ENCODE results near the gene SERTAD1.

Gene SERTAD1

DNA sequence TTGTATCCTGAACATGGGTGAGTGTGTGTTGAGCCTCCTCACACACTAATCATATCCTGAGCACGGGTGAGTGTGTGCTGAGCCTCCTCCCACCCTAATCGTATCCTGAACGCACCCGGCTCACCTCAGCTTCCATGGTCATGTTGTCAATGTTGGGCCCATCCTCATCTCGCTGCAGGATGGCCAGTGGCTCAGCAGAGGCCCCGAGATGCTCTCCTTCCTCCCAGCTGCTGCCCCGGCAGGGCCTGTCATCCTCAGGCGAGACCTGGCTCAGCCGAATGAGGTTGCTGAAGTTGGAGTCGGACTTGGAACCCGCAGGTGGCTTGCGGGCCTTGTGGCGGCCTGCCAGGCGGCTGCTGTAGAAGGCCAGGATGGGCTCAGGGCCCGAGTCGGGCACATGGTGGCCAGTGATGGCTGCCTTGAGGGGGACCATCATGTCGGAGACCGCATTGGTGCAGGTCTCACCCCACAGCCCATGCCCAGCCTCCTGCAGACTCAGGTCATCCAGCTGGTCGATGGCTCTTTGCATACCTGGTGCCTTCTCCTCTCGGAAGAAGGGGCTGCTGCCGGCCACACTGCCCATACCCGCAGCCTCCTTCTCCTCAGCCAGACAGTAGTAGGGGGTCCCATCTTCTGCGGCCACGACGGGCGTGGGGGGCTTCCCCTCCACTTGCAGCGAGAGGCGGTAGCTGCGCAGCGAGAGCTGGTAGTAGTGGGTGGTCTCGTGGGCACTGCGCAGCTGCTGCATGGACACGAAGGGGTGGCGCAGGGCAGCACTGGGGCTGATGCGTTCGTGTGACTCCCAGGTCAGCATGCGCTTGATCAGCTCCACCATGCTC, 45.4 kb downstream of the SERTAD1 start:
- Histone ChIP-seq H3K9ac (ENCODE audit: low read length) (no peak overlapping the region), H3K27me3 (replicated peaks; ENCODE audit: insufficient read depth, low read length) (peaks cover 17% of the 10 kb centered on the region), H3K9me3 (replicated peaks; ENCODE audit: insufficient read depth, low read length) (no peaks in the 10 kb centered on the region), H3K4me3 (ENCODE audit: low read length) (no peak overlapping the region), H3K36me3 (replicated peaks; ENCODE audit: insufficient read depth, low read length) (no peaks in the 10 kb centered on the region), H3K4me1 (ENCODE audit: low read length) (no peaks in the 10 kb centered on the region), H3K9me2 (replicated peaks; ENCODE audit: insufficient read depth, low read length) (no peaks in the 10 kb centered on the region), H3F3A (ENCODE audit: insufficient read depth, low read length) (no peaks in the 10 kb centered on the region), H3K79me2 (ENCODE audit: low read length) (no peaks in the 10 kb centered on the region), H4K20me1 (ENCODE audit: insufficient read depth, low read length) (no peaks in the 10 kb centered on the region), H3K27ac (ENCODE audit: low read length) (no peak overlapping the region), H3K4me2 (ENCODE audit: low read depth, low read length) (no peak overlapping the region), H2AFZ (ENCODE audit: low read length) (no peak overlapping the region)
- no peak for DNase-seq
- TF ChIP-seq EZH2phosphoT487 (IDR thresholded peaks at IDR 0.05; ENCODE audit: low read length) (no peak), EZH2 (optimal IDR thresholded peaks at IDR 0.05; ENCODE audit: low read depth, low read length) (no peak)
- TF ChIP-seq, protein P1, sequence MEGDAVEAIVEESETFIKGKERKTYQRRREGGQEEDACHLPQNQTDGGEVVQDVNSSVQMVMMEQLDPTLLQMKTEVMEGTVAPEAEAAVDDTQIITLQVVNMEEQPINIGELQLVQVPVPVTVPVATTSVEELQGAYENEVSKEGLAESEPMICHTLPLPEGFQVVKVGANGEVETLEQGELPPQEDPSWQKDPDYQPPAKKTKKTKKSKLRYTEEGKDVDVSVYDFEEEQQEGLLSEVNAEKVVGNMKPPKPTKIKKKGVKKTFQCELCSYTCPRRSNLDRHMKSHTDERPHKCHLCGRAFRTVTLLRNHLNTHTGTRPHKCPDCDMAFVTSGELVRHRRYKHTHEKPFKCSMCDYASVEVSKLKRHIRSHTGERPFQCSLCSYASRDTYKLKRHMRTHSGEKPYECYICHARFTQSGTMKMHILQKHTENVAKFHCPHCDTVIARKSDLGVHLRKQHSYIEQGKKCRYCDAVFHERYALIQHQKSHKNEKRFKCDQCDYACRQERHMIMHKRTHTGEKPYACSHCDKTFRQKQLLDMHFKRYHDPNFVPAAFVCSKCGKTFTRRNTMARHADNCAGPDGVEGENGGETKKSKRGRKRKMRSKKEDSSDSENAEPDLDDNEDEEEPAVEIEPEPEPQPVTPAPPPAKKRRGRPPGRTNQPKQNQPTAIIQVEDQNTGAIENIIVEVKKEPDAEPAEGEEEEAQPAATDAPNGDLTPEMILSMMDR (IDR thresholded peaks at IDR 0.05; ENCODE audit: low read length): no peak

DNA sequence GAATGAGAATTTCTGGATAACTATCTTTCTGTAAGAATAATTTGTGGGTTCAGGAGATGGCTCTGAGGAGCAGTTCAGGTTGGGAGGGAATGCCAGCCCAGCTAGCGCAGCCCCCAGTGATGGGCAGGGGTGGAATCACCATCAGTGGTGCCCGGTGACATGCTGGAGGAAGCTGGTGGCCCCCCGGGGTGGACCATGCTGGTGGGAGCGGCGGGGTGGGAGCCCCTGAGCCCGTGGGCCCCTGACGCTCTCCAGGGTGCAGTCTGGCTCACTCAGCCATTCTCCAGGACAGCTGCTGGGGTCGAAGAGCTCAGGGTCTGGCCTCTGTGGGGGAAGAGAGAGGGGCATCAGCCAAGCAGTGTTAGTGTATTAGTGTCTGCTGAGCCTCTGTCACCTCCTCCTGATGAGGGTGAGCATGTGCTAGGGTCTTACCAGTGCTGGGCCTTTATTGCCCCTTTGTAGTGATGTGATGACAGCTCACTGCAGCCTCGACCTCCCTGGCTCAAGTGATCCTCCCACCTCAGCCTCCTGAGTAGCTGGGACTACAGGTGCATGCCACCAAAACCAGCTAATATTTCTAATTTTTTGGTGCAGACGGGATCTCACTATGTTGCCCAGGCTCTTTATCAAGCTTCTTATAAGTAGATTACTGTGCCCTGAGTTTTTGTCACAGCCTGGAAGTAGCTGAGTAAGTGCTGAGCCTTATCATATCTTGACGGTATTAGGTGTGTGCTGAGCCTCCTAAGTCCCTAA, 46.2 kb downstream of the SERTAD1 start:
- Histone ChIP-seq H3K27ac (ENCODE audit: low read length) (no peak overlapping the region), H3F3A (ENCODE audit: insufficient read depth, low read length) (no peaks in the 10 kb centered on the region), H3K4me3 (ENCODE audit: low read length) (no peak overlapping the region), H3K36me3 (replicated peaks; ENCODE audit: insufficient read depth, low read length) (no peaks in the 10 kb centered on the region), H3K27me3 (replicated peaks; ENCODE audit: insufficient read depth, low read length) (peaks cover 10% of the 10 kb centered on the region), H2AFZ (ENCODE audit: low read length) (no peak overlapping the region), H4K20me1 (ENCODE audit: insufficient read depth, low read length) (no peaks in the 10 kb centered on the region), H3K9ac (ENCODE audit: low read length) (no peak overlapping the region), H3K79me2 (ENCODE audit: low read length) (no peaks in the 10 kb centered on the region), H3K9me2 (replicated peaks; ENCODE audit: insufficient read depth, low read length) (no peaks in the 10 kb centered on the region), H3K4me1 (ENCODE audit: low read length) (no peaks in the 10 kb centered on the region), H3K4me2 (ENCODE audit: low read depth, low read length) (no peak overlapping the region), H3K9me3 (replicated peaks; ENCODE audit: insufficient read depth, low read length) (no peaks in the 10 kb centered on the region)
- DNase-seq: no peak
- TF ChIP-seq EZH2phosphoT487 (IDR thresholded peaks at IDR 0.05; ENCODE audit: low read length) (no peak), EZH2 (optimal IDR thresholded peaks at IDR 0.05; ENCODE audit: low read depth, low read length) (no peak)
- TF ChIP-seq, protein P1 (IDR thresholded peaks at IDR 0.05; ENCODE audit: low read length): no peak

DNA sequence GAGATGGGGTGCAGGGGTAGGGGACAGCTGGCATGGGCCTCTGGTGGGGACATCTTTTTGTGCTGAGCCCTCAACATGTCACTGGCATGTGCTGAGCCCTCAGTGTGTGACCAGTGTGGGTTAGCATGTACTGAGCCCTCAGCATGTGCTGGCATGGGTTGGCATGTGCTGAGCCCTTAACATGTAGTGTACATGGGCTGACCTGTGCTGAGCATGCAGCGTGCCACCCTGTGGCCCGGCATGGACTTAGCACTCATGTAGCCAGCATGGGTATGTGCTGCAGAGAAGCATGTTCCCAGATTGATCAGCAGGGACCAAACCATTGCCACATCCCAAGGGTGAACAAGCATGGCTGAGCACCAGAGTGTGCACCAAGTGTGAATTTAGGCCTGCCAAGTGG, 47.3 kb downstream of the SERTAD1 start:
- no peak overlapping the region for H3K9ac ChIP-seq (ENCODE audit: low read length)
- H3K27me3 ChIP-seq (replicated peaks; ENCODE audit: insufficient read depth, low read length): peaks cover 3% of the 10 kb centered on the region
- no peaks in the 10 kb centered on the region for H3K9me2 ChIP-seq (replicated peaks; ENCODE audit: insufficient read depth, low read length)
- TF ChIP-seq EZH2 (optimal IDR thresholded peaks at IDR 0.05; ENCODE audit: low read depth, low read length): no peak
- TF ChIP-seq, protein P1 (IDR thresholded peaks at IDR 0.05; ENCODE audit: low read length): no peak
- no peak for TF ChIP-seq EZH2phosphoT487 (IDR thresholded peaks at IDR 0.05; ENCODE audit: low read length)
- no peak for DNase-seq
- H3F3A ChIP-seq (ENCODE audit: insufficient read depth, low read length): no peaks in the 10 kb centered on the region
- H3K9me3 ChIP-seq (replicated peaks; ENCODE audit: insufficient read depth, low read length): no peaks in the 10 kb centered on the region
- no peak overlapping the region for H2AFZ ChIP-seq (ENCODE audit: low read length)
- H3K4me3 ChIP-seq (ENCODE audit: low read length): no peak overlapping the region
- no peaks in the 10 kb centered on the region for H3K4me1 ChIP-seq (ENCODE audit: low read length)
- H3K27ac ChIP-seq (ENCODE audit: low read length): no peak overlapping the region
- no peaks in the 10 kb centered on the region for H3K79me2 ChIP-seq (ENCODE audit: low read length)
- H3K4me2 ChIP-seq (ENCODE audit: low read depth, low read length): no peak overlapping the region
- H3K36me3 ChIP-seq (replicated peaks; ENCODE audit: insufficient read depth, low read length): no peaks in the 10 kb centered on the region
- no peaks in the 10 kb centered on the region for H4K20me1 ChIP-seq (ENCODE audit: insufficient read depth, low read length)

Measured in MM.1S (cell line).